Measurements from ENCODE around the gene FLII. TPM values are rescaled to one million over a fixed set of nuclear protein-coding genes. Genes with fewer than 3 reads are reported as not detected.

Gene FLII
- total RNA-seq, 1 experiment from 2014 or later = 298 TPM

DNA sequence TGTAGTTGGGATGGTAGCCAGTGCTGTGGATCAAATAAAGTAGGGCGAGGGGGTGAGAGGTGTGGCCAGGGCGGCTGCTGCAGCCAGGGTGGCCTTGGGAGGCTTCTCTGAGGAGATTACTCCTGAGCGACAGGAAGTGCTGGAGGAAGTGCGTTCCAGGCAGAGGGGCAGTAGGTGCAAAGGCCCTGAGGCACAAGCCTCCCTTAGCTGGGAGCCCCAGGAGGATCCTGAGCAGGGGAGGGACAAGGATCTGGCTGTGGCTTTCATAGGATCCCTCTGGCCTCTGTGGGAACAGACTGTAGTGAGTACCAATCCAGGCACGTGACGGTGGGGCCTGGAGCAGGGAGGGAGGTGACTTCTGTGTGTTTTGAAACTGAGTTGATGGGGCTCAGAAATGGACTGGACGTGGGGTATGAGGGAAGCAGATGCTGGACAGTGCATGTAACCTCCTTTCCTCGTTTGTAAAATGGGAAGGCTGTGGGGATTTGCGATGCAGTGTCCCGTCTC is 30.3 kb downstream of the FLII start:
- no CpG with 5 or more reads among the region's 10 CpGs for WGBS (ENCODE audit: extremely low coverage, insufficient read length, low lambda C conversion rate)
- no peak overlapping the region for H3K9ac ChIP-seq (ENCODE audit: extremely low read depth, insufficient read length, low read length)
- H3K56ac ChIP-seq (ENCODE audit: insufficient read length, low read depth, low read length) = no peak overlapping the region
- Mint-ChIP-seq H3K36me3 (ENCODE audit: insufficient read depth in 1 of 3, low read depth in 3 of 3) (peaks cover 4 to 11% (median 9%) of the 10 kb centered on the region in 3 experiments; a peak in 4 of 7 replicates), H3K4me3 (no peak overlapping the region), H3K9me3 (no peaks in the 10 kb centered on the region; a peak in 1 of 5 replicates), H3K27ac (peak overlapping the region; percentile 4 to 94 (median 59); a peak in 5 of 7 replicates), H3K27me3 (ENCODE audit: low read depth) (no peaks in the 10 kb centered on the region), H3K4me1 (peaks cover 24 to 33% of the 10 kb centered on the region in 2 experiments)
- no peak overlapping the region for H4K8ac ChIP-seq (replicated peaks; ENCODE audit: insufficient read length, low read depth, low read length)
- H2AFZ ChIP-seq (ENCODE audit: low read length) = no peak overlapping the region
- DNase-seq = no peak
- no peaks in the 10 kb centered on the region for H3K27me3 ChIP-seq (ENCODE audit: insufficient read depth, low read length)
- H3K14ac ChIP-seq (ENCODE audit: insufficient read depth, low read length) = no peak overlapping the region
- H3K4me1 ChIP-seq (ENCODE audit: insufficient read depth, low read length) = peaks cover 3% of the 10 kb centered on the region; the same call in 1 of the 2 replicates
- H4K91ac ChIP-seq (ENCODE audit: insufficient read length, low read depth, low read length) = no peak overlapping the region
- H3K27ac ChIP-seq (ENCODE audit: insufficient read length, low read depth, low read length) = no peak overlapping the region
- H3K4ac ChIP-seq (ENCODE audit: low read depth, low read length) = no peak overlapping the region
- peaks cover 11% of the 10 kb centered on the region for H3K23me2 ChIP-seq (ENCODE audit: insufficient read length, low read depth, low read length, poor library complexity, severe bottlenecking)
- H3T11ph ChIP-seq (ENCODE audit: low read length) = no peak overlapping the region
- no peak overlapping the region for H2BK120ac ChIP-seq (ENCODE audit: low read depth, low read length, poor library complexity, severe bottlenecking)
- H2BK20ac ChIP-seq (ENCODE audit: low read depth, low read length, poor library complexity, severe bottlenecking) = no peak overlapping the region
- no peaks in the 10 kb centered on the region for H3K9me3 ChIP-seq (ENCODE audit: control insufficient read depth, low read depth, low read length)
- peaks cover 9% of the 10 kb centered on the region for H3K79me1 ChIP-seq (ENCODE audit: insufficient read depth, low read depth, low read length, poor library complexity, severe bottlenecking)
- TF ChIP-seq, protein P1, sequence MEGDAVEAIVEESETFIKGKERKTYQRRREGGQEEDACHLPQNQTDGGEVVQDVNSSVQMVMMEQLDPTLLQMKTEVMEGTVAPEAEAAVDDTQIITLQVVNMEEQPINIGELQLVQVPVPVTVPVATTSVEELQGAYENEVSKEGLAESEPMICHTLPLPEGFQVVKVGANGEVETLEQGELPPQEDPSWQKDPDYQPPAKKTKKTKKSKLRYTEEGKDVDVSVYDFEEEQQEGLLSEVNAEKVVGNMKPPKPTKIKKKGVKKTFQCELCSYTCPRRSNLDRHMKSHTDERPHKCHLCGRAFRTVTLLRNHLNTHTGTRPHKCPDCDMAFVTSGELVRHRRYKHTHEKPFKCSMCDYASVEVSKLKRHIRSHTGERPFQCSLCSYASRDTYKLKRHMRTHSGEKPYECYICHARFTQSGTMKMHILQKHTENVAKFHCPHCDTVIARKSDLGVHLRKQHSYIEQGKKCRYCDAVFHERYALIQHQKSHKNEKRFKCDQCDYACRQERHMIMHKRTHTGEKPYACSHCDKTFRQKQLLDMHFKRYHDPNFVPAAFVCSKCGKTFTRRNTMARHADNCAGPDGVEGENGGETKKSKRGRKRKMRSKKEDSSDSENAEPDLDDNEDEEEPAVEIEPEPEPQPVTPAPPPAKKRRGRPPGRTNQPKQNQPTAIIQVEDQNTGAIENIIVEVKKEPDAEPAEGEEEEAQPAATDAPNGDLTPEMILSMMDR (conservative IDR thresholded peaks at IDR 0.05) = no peak
- H2AK5ac ChIP-seq (ENCODE audit: insufficient read length, low read length) = no peak overlapping the region
- H2BK5ac ChIP-seq (ENCODE audit: insufficient read length, low read length) = no peak overlapping the region
- no peaks in the 10 kb centered on the region for H4K20me1 ChIP-seq (ENCODE audit: control insufficient read depth, insufficient read depth, insufficient read length)
- H3K79me2 ChIP-seq (ENCODE audit: insufficient read depth, low read length) = peaks cover 25% of the 10 kb centered on the region; the same call in 1 of the 2 replicates
- H4K5ac ChIP-seq (ENCODE audit: insufficient read length, low read depth, low read length) = no peak overlapping the region
- H2BK15ac ChIP-seq (ENCODE audit: low read depth, low read length) = no peak overlapping the region
- H2BK12ac ChIP-seq (ENCODE audit: insufficient read length, low read depth, low read length) = no peak overlapping the region
- H3K18ac ChIP-seq (ENCODE audit: insufficient read length, low read depth, low read length) = no peak overlapping the region
- no peak overlapping the region for H3K4me2 ChIP-seq (ENCODE audit: insufficient read depth, insufficient read length, low read length)
- H3K23ac ChIP-seq (ENCODE audit: insufficient read length, low read depth, low read length) = no peak overlapping the region
